T-cell (primary cell): Measurements from ENCODE around the gene CETN1. TPM values are rescaled to one million over a fixed set of nuclear protein-coding genes. Genes with fewer than 3 reads are reported as not detected.

Source experiments
- ATAC-seq, 4 experiments: fragments of 200-7000 bp in 3 of 4; fragments of 150-1000 bp in 1 of 4; cut with Tn5 transposase; replicated peaks in 1 of 4; 1 replicate in 3 of 4; 2 replicates in 1 of 4; pipeline ENCODE4 v1.10.0; 2021; ENCODE audit warnings: moderate library complexity in 3 of 4, mild to moderate bottlenecking in 2 of 4, moderate number of reproducible peaks in 1 of 4
- CTCF ChIA-PET, 2 donors: fragments of 300-600 bp; sonication (Branson Sonifier 250); formaldehyde crosslinking; loops; one replicate each; lab custom pipeline; 2022; ENCODE audit warnings: antibody characterized with exemption in 2 of 2; lab: Charles Lee
- POLR2A ChIA-PET, 2 donors: fragments of 300-600 bp; sonication (Branson Sonifier 250); formaldehyde crosslinking; loops; one replicate each; lab custom pipeline; 2022; ENCODE audit warnings: antibody characterized with exemption in 2 of 2; lab: Charles Lee
- DNase-seq, 35 experiments: peaks; one replicate each; pipeline versions ENCODE4 v3.0.0 to v3.0.0-alpha.2; 2013 to 2023
- H3K27ac ChIP-seq: one replicate; pipeline ENCODE4 v1.5.1; 2013; ENCODE audit warnings: low read length
- H3K27me3 ChIP-seq, 2 experiments: replicated peaks in 1 of 2; 1 replicate in 1 of 2; 2 replicates in 1 of 2; pipeline versions ENCODE4 v1.6.1 to v1.7.0; 2013; ENCODE audit warnings: low read length in 1 of 2, mixed read lengths in 1 of 2; ENCODE audit not compliant: control insufficient read depth in 2 of 2, insufficient read depth in 2 of 2; ENCODE audit errors: extremely low read depth in 1 of 2
- H3K36me3 ChIP-seq, 2 donors: 1 replicate in 1 of 2; 2 replicates in 1 of 2; pipeline versions ENCODE4 v1.6.1 to v1.7.0; 2013; ENCODE audit warnings: low read length in 1 of 2; ENCODE audit not compliant: control insufficient read depth in 2 of 2, insufficient read depth in 1 of 2; ENCODE audit errors: extremely low read depth in 1 of 2
- H3K4me1 ChIP-seq, 2 experiments: 1 replicate in 1 of 2; 2 replicates in 1 of 2; pipeline versions ENCODE4 v1.6.1 to v1.7.0; 2013; ENCODE audit warnings: low read length in 2 of 2, mixed read lengths in 1 of 2; ENCODE audit not compliant: insufficient read depth in 2 of 2, control insufficient read depth in 1 of 2; ENCODE audit errors: extremely low read depth in 1 of 2
- H3K4me3 ChIP-seq, 2 donors: 1 replicate in 1 of 2; 2 replicates in 1 of 2; pipeline versions ENCODE4 v1.5.1 to v1.7.0; 2013; ENCODE audit warnings: mild to moderate bottlenecking in 2 of 2, low read length in 1 of 2, moderate library complexity in 1 of 2; ENCODE audit not compliant: control insufficient read depth in 1 of 2; ENCODE audit errors: extremely low read depth in 1 of 2
- H3K9me3 ChIP-seq: 2 replicates; pipeline ENCODE4 v1.7.0; 2013
- H3K27ac Mint-ChIP-seq, 2 donors: one replicate each; pipeline ENCODE4 v1.8.0; 2020 to 2021; ENCODE audit warnings: mild to moderate bottlenecking in 2 of 2, mixed read lengths in 2 of 2
- H3K27me3 Mint-ChIP-seq, 2 donors: one replicate each; pipeline ENCODE4 v1.8.0; 2021 to 2022; ENCODE audit warnings: mixed read lengths in 2 of 2
- H3K36me3 Mint-ChIP-seq: one replicate; pipeline ENCODE4 v1.8.0; 2021; ENCODE audit warnings: mixed read lengths
- H3K4me1 Mint-ChIP-seq, 3 donors: one replicate each; pipeline ENCODE4 v1.8.0; 2020 to 2022; ENCODE audit warnings: mixed read lengths in 3 of 3, mild to moderate bottlenecking in 1 of 3
- H3K4me3 Mint-ChIP-seq, 3 donors: one replicate each; pipeline ENCODE4 v1.8.0; 2020 to 2022; ENCODE audit warnings: mild to moderate bottlenecking in 3 of 3, mixed read lengths in 3 of 3, moderate library complexity in 3 of 3
- H3K9me3 Mint-ChIP-seq, 3 donors: one replicate each; pipeline ENCODE4 v1.8.0; 2020 to 2022; ENCODE audit warnings: mixed read lengths in 3 of 3
- WGBS: methylation state at CpG from one replicate; pipeline ENCODE4 v1.1.5; 2013; ENCODE audit warnings: missing lambda C conversion rate; ENCODE audit not compliant: insufficient coverage; 5-methylcytosine and 5-hydroxymethylcytosine counted together
- total RNA-seq, 35 experiments: library from RNA in 6 of 35; stranded (reverse) in 6 of 35; fragments of 120-200 nt in 1 of 35; gene quantifications; one replicate each; pipeline versions ENCODE4 v1.2.1 to v1.2.4 and lab custom pipeline; 2013 to 2026

Gene CETN1
- total RNA-seq, 5 donors from 2014 or later (not counting 1 experiment from before 2014, with no cell fraction given), result not detected

GRCh38 chr18:570256-570655 is 9.9 kb upstream of the CETN1 start:
- Mint-ChIP-seq H3K4me3 (no peak overlapping the region), H3K9me3 (no peaks in the 10 kb centered on the region), H3K27me3 (peaks cover 17 to 23% of the 10 kb centered on the region in 2 donors), H3K27ac (no peak overlapping the region), H3K4me1 (no peaks in the 10 kb centered on the region), H3K36me3 (no peaks in the 10 kb centered on the region)
- ATAC-seq, result no peak
- ChIA-PET POLR2A (no interaction called here), CTCF (no interaction called here)
- peaks cover 0 to 6% of the 10 kb centered on the region in 2 experiments for H3K27me3 ChIP-seq
- DNase-seq, result no peak
- 29% methylated on average over 1 of the region's 3 CpGs for WGBS
- no peaks in the 10 kb centered on the region for H3K36me3 ChIP-seq
- no peak overlapping the region for H3K4me3 ChIP-seq
- no peaks in the 10 kb centered on the region for H3K4me1 ChIP-seq
- no peaks in the 10 kb centered on the region for H3K9me3 ChIP-seq
- H3K27ac ChIP-seq, result no peak overlapping the region

- Histone ChIP-seq H3K27me3 (peaks cover 0 to 4% of the 10 kb centered on the region in 2 experiments), H3K9me3 (no peaks in the 10 kb centered on the region), H3K4me3 (no peak overlapping the region), H3K4me1 (no peaks in the 10 kb centered on the region), H3K27ac (no peak overlapping the region), H3K36me3 (no peaks in the 10 kb centered on the region)
- no peak overlapping the region for H3K27ac Mint-ChIP-seq
- H3K4me1 Mint-ChIP-seq, result no peaks in the 10 kb centered on the region
- POLR2A ChIA-PET, result no interaction called here
- H3K4me3 Mint-ChIP-seq, result no peak overlapping the region
- no peaks in the 10 kb centered on the region for H3K9me3 Mint-ChIP-seq
- DNase-seq (no peak), ATAC-seq (no peak)
- WGBS, result no CpG with 5 or more reads among the region's 5 CpGs
- CTCF ChIA-PET, result no interaction called here
- H3K27me3 Mint-ChIP-seq, result peaks cover 15 to 19% of the 10 kb centered on the region in 2 donors
- H3K36me3 Mint-ChIP-seq, result no peaks in the 10 kb centered on the region
Observed at GRCh38 chr18:570697-571096, 9.5 kb upstream of the CETN1 start.

- 92% methylated on average over 4 of the region's 9 CpGs for WGBS
- Mint-ChIP-seq H3K9me3 (no peaks in the 10 kb centered on the region), H3K4me3 (no peak overlapping the region), H3K36me3 (no peaks in the 10 kb centered on the region), H3K27ac (no peak overlapping the region), H3K4me1 (no peaks in the 10 kb centered on the region), H3K27me3 (peaks cover 8 to 13% of the 10 kb centered on the region in 2 donors)
- H3K4me1 ChIP-seq, result no peaks in the 10 kb centered on the region
- H3K9me3 ChIP-seq, result no peaks in the 10 kb centered on the region
- H3K36me3 ChIP-seq, result no peaks in the 10 kb centered on the region
- H3K27me3 ChIP-seq, result peaks cover 0 to 10% of the 10 kb centered on the region in 2 experiments
- H3K4me3 ChIP-seq, result no peak overlapping the region
- no peak for DNase-seq
- CTCF ChIA-PET, result no interaction called here
- H3K27ac ChIP-seq, result no peak overlapping the region
- POLR2A ChIA-PET, result no interaction called here
- ATAC-seq, result no peak
Observed at GRCh38 chr18:572091-572830, 7.9 kb upstream of the CETN1 start.

- Mint-ChIP-seq H3K27me3 (peaks cover 5 to 9% of the 10 kb centered on the region in 2 donors), H3K36me3 (no peaks in the 10 kb centered on the region), H3K27ac (no peak overlapping the region), H3K9me3 (no peaks in the 10 kb centered on the region), H3K4me1 (no peaks in the 10 kb centered on the region), H3K4me3 (no peak overlapping the region)
- no peaks in the 10 kb centered on the region for H3K36me3 ChIP-seq
- no peaks in the 10 kb centered on the region for H3K4me1 ChIP-seq
- H3K4me3 ChIP-seq, result no peak overlapping the region
- DNase-seq (no peak), ATAC-seq (no peak)
- H3K9me3 ChIP-seq, result no peaks in the 10 kb centered on the region
- peaks cover 0 to 10% of the 10 kb centered on the region in 2 experiments for H3K27me3 ChIP-seq
- ChIA-PET CTCF (no interaction called here), POLR2A (no interaction called here)
- H3K27ac ChIP-seq, result no peak overlapping the region
Observed at GRCh38 chr18:572831-573289, 7.3 kb upstream of the CETN1 start.

GRCh38 chr18:573385-573784 is 6.8 kb upstream of the CETN1 start:
- CTCF ChIA-PET, result interaction anchor here in 1 of 2 donors (0.5 kb wide), 1 partner anchor 47 kb away, joined by 3 read pairs; no protein-coding TSS in a partner anchor

DNA sequence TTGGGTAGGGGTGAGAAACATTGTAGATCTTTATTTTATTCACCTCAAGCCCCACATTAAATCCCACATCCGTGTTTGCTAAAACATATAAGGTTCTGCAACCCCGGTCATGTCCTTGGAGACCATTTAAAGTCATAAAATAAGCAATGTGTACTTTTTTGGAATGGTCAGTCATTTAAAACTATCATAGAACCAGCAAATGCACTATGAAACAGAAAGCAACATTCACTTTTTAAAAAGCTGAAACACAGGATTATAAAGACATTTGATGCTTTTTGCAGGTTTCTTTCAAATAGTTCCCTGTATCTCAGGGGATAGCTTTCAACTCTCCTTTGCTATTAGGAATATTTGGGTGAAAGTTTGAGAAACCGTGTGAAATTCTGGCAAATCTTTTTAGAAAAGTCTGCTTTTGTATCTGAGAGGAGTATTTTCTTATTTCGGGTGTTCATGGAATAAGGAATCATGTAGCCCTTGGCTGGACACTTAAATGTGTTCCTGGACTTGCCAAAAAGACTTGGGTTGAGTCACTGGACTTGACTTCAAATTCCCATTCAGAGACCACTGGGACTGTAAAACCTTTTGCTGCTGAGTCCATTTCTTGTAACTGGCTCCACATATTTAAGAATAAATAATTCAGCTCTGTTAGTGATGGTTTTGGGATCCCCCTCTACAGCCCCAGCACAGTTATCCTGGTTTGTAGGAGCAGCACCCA is 5.9 kb upstream of the CETN1 start:
- Histone ChIP-seq H3K4me3 (no peak overlapping the region), H3K27ac (no peak overlapping the region), H3K9me3 (no peaks in the 10 kb centered on the region), H3K4me1 (no peaks in the 10 kb centered on the region), H3K36me3 (no peaks in the 10 kb centered on the region), H3K27me3 (peaks cover 0 to 10% of the 10 kb centered on the region in 2 experiments)
- POLR2A ChIA-PET, result no interaction called here
- no peaks in the 10 kb centered on the region for H3K36me3 Mint-ChIP-seq
- CTCF ChIA-PET, result interaction anchor here in 1 of 2 donors (0.5 kb wide), 1 partner anchor 46 kb away, joined by 3 read pairs; no protein-coding TSS in a partner anchor
- no peak overlapping the region for H3K27ac Mint-ChIP-seq
- whole genome bisulfite sequencing, result 92% methylated on average over 2 of the region's 4 CpGs
- no peaks in the 10 kb centered on the region for H3K4me1 Mint-ChIP-seq
- H3K4me3 Mint-ChIP-seq, result no peak overlapping the region
- ATAC-seq (no peak), DNase-seq (no peak)
- peaks cover 0 to 9% of the 10 kb centered on the region in 2 donors for H3K27me3 Mint-ChIP-seq
- H3K9me3 Mint-ChIP-seq, result no peaks in the 10 kb centered on the region

More at GRCh38 chr18:573385-573784, 6.8 kb upstream of the CETN1 start:
- Mint-ChIP-seq H3K4me1 (no peaks in the 10 kb centered on the region), H3K27me3 (peaks cover 3 to 9% of the 10 kb centered on the region in 2 donors), H3K36me3 (no peaks in the 10 kb centered on the region), H3K27ac (no peak overlapping the region), H3K4me3 (no peak overlapping the region), H3K9me3 (no peaks in the 10 kb centered on the region)
- POLR2A ChIA-PET, result no interaction called here
- ATAC-seq, result no peak
- H3K4me3 ChIP-seq, result no peak overlapping the region
- no peaks in the 10 kb centered on the region for H3K9me3 ChIP-seq
- DNase-seq, result no peak
- H3K36me3 ChIP-seq, result no peaks in the 10 kb centered on the region
- 80% methylated on average over 1 of the region's 1 CpG for WGBS
- no peaks in the 10 kb centered on the region for H3K4me1 ChIP-seq
- no peak overlapping the region for H3K27ac ChIP-seq
- H3K27me3 ChIP-seq, result peaks cover 0 to 10% of the 10 kb centered on the region in 2 experiments
